ENCODE data around the gene VPS9D1.
A peak's percentile ranks its signal among the peaks of the same experiment; 100 is the strongest.
"Not testable (repeated sequence)": the region's sequence is repeated elsewhere in the genome, so short reads cannot be mapped to it uniquely, and the experiment has no call there.

VPS9D1 gene

GRCh38 chr16:89709716-89710432, 10.8 kb downstream of the VPS9D1 start:
- DNase-seq (ENCODE audit: low spot score) = no peak

- no peak for DNase-seq (ENCODE audit: low spot score)
These were observed 11.5 kb downstream of the VPS9D1 start for GRCh38 chr16:89709166-89709565.

- no peak for DNase-seq (ENCODE audit: low spot score)
These were observed 12.2 kb downstream of the VPS9D1 start for GRCh38 chr16:89708481-89708931.

- DNase-seq (ENCODE audit: low spot score) = no peak
These were observed 13.0 kb downstream of the VPS9D1 start for GRCh38 chr16:89707695-89708094.

- no peak for DNase-seq (ENCODE audit: low spot score)
These were observed 14.0 kb downstream of the VPS9D1 start for GRCh38 chr16:89706518-89707260.

- no peak for DNase-seq (ENCODE audit: low spot score)
These were observed 15.7 kb downstream of the VPS9D1 start for GRCh38 chr16:89705006-89705405.

- no peak for DNase-seq (ENCODE audit: low spot score)
These were observed 16.4 kb downstream of the VPS9D1 start for GRCh38 chr16:89704281-89704680.

GRCh38 chr16:89701425-89702406, 19.0 kb downstream of the VPS9D1 start, which contains the start of gene SPATA2L:
Gene SPATA2L (minus strand): TSS chr16:89701705. CDS start chr16:89701232, 473 bp downstream.
- DNase-seq (ENCODE audit: low spot score) = peak; percentile 97

GRCh38 chr16:89700649-89701424, 19.9 kb downstream of the VPS9D1 start:
- peak; percentile 53 for DNase-seq (ENCODE audit: low spot score)

GRCh38 chr16:89700100-89700648, 20.5 kb downstream of the VPS9D1 start:
- DNase-seq (ENCODE audit: low spot score) = peak; percentile 95

- DNase-seq (ENCODE audit: low spot score) = not testable (repeated sequence)
These were observed 21.0 kb downstream of the VPS9D1 start for GRCh38 chr16:89699629-89700099.

- DNase-seq (ENCODE audit: low spot score) = not testable (repeated sequence)
These were observed 22.0 kb downstream of the VPS9D1 start for GRCh38 chr16:89698717-89699116.

- no peak for DNase-seq (ENCODE audit: low spot score)
These were observed 22.9 kb downstream of the VPS9D1 start for GRCh38 chr16:89697616-89698331.

GRCh38 chr16:89697161-89697615, 23.5 kb downstream of the VPS9D1 start:
- no peak for DNase-seq (ENCODE audit: low spot score)

- DNase-seq (ENCODE audit: low spot score) = peak; percentile 28
These were observed 24.0 kb downstream of the VPS9D1 start for GRCh38 chr16:89696670-89697128.

GRCh38 chr16:89695875-89696669, 24.6 kb downstream of the VPS9D1 start:
- no peak for DNase-seq (ENCODE audit: low spot score)

GRCh38 chr16:89695086-89695874, 25.4 kb downstream of the VPS9D1 start:
- no peak for DNase-seq (ENCODE audit: low spot score)

- not testable (repeated sequence) for DNase-seq (ENCODE audit: low spot score)
These were observed 26.0 kb downstream of the VPS9D1 start for GRCh38 chr16:89694784-89695085.

Data from CD4-positive, alpha-beta T cell treated with Interleukin-2 at 100 ng/mL for 4 hours (primary cell).